GM19468 (cell line): ENCODE data around the gene ZAR1L.
"Not testable (repeated sequence)": the region's sequence is repeated elsewhere in the genome, so short reads cannot be mapped to it uniquely, and the experiment has no call there.

Source experiments
- ATAC-seq: cut with Tn5 transposase; IDR thresholded peaks from one replicate; pipeline ENCODE4 v1.9.1; 2021; ENCODE audit warnings: mild to moderate bottlenecking, moderate library complexity, moderate number of reproducible peaks; ENCODE audit not compliant: unreplicated experiment; ENCODE audit errors: extremely low read depth

ZAR1L gene, protein sequence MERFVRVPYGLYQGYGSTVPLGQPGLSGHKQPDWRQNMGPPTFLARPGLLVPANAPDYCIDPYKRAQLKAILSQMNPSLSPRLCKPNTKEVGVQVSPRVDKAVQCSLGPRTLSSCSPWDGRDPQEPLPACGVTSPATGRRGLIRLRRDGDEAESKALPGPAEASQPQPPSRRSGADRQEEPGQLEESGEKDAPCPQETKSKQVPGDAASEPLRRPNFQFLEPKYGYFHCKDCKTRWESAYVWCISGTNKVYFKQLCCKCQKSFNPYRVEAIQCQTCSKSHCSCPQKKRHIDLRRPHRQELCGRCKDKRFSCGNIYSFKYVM

DNA sequence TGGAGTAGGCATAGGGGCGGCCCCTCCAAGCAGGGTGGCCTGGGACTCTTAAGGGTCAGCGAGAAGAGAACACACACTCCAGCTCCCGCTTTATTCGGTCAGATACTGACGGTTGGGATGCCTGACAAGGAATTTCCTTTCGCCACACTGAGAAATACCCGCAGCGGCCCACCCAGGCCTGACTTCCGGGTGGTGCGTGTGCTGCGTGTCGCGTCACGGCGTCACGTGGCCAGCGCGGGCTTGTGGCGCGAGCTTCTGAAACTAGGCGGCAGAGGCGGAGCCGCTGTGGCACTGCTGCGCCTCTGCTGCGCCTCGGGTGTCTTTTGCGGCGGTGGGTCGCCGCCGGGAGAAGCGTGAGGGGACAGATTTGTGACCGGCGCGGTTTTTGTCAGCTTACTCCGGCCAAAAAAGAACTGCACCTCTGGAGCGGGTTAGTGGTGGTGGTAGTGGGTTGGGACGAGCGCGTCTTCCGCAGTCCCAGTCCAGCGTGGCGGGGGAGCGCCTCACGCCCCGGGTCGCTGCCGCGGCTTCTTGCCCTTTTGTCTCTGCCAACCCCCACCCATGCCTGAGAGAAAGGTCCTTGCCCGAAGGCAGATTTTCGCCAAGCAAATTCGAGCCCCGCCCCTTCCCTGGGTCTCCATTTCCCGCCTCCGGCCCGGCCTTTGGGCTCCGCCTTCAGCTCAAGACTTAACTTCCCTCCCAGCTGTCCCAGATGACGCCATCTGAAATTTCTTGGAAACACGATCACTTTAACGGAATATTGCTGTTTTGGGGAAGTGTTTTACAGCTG, at the start of gene ZAR1L, which contains the start of gene BRCA2:
ZAR1L (minus strand) TSS at position 126 of the 790 bp plus-strand sequence. CDS start 3,438 bp downstream, outside the sequence.
BRCA2 (plus strand) TSS at position 271 of the 790 bp plus-strand sequence. CDS start 953 bp downstream, outside the sequence.
- peak; percentile 85 for ATAC-seq

DNA sequence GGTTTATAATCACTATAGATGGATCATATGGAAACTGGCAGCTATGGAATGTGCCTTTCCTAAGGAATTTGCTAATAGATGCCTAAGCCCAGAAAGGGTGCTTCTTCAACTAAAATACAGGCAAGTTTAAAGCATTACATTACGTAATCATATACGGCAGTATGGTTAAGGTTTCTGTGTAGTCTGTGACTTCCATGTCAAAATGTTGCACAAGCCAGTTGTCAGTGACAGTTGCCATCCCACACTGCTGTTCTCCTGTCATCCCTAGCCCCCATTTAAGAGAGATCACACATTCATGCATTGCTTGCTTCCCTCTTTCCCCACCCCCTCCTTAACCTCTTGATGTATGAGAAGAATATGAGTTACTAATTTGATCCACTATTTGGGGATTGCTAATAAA, 47.4 kb upstream of the ZAR1L start:
- ATAC-seq = no peak

- ATAC-seq = not testable (repeated sequence)
These were observed 40.8 kb upstream of the ZAR1L start for GRCh38 chr13:32355935-32356334.

DNA sequence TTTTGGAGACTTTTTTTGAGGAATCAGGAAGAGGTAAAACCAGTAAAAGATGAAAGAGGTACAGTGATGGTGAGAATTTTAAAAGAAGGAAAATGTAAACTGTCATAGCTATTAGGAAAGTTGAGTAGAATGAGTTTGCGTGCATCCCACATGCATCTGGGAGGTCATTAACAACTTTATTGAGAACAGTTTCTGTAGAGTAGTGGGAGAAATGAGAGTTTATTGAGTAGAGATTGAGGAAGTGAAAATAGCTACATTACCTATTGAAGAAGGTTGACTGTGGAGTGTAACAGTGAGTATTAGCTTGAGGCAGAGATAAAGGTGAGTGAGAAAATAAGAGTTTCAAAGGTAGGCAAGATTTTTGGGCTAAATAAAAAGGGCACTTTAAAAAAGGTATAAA, 38.9 kb upstream of the ZAR1L start:
- no peak for ATAC-seq

DNA sequence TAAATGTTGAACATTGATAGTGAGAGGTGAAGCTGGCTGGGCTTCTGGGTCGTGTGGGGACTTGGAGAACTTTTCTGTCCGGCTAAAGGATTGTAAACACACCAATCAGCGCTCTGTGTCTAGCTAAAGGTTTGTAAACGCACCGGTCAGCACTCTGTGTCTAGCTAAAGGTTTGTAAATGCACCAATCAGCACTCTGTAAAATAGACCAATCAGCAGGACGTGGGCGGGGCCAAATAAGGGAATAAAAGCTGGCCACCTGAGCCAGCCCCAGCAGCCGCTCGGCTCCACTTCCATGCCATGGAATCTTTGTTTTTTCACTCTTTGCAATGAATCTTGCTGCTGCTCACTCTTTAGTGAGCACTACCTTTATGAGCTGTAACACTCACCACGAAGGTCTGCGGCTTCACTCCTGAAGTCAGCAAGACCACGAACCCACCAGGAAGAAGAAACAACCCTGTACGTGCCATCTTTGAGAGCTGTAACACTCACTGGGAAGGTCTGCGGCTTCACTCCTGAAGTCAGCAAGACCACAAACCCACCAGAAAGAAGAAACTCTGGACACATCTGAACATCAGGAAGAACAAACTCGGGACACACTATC, 35.8 kb upstream of the ZAR1L start:
- ATAC-seq = not testable (repeated sequence)

DNA sequence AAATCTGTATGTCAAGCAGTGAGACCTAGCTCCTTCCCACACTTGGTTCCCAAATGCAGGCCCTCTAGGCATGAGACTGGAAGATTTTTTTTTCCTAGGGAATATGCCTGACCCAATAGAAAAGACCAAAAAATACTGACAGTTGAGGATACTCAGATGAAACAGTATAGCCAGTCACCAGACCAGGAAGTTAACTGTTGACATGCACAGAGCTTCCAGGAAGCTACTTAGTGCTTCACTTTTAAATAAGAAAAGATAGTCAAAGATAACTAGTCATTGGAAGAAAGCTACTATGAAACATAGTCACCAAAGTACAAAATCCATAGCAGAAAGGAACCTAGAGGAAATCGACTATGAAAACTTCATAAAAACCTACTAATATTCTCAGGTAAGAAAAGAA, 32.5 kb upstream of the ZAR1L start:
- no peak for ATAC-seq

- ATAC-seq = no peak
These were observed 25.8 kb upstream of the ZAR1L start for GRCh38 chr13:32340914-32341313.

DNA sequence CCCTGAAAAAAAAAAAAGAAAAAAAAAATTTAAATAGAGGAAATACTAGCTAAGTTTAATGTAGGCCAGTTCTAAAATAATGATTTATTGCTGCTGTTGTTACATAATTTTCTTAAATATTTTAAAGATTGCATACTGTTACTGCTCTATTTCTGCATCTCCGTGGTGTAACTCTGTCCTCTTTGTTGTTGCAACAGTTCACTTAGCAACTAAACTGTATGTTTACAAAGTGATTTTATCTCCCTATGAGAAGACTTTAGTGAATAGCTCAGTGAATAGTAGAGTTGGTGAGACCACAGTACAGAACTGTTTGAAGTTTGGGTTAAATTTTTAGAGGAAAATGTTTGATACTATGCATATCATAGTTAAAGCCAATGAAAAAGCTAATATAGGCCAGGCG, 19.5 kb upstream of the ZAR1L start:
- no peak for ATAC-seq

GRCh38 chr13:32330441-32330840, 15.3 kb upstream of the ZAR1L start:
- no peak for ATAC-seq

DNA sequence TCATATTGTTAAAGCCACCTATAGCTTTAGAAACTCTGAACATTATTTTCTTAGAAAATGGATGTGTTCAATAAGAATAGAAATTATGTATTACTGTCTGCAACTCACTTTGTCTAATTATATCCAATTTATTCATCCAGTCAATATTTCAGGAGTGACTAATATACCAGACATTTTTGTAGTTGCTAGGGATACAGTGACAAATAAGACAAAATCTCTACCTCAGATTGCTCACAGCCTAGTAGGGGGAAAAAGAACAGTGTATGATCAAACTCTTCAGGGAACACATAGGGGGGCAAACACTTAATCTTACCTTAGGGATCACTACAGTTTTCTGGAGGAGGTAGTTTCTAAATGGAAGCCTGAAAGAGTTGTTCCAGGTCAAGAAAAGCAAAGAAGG, 8.7 kb upstream of the ZAR1L start:
- ATAC-seq = no peak

DNA sequence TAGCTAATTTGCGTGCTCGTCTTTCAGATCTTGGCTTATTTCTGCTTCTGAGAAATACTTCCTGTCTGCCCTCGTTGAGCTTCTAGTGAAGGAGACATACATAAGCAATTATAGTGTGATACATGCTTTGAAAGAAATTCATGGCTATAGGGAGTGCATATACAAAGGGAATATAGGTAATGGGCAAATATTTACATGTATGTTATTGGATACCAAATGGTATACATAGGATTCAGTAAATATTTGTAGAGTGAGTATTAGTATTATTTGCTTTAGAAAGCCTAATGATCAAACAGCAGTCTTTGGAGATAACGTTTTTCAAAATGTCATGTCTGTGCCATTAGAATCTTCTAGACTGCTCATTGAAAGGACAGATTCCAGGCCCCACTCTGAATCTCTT, 5.4 kb upstream of the ZAR1L start:
- no peak for ATAC-seq

DNA sequence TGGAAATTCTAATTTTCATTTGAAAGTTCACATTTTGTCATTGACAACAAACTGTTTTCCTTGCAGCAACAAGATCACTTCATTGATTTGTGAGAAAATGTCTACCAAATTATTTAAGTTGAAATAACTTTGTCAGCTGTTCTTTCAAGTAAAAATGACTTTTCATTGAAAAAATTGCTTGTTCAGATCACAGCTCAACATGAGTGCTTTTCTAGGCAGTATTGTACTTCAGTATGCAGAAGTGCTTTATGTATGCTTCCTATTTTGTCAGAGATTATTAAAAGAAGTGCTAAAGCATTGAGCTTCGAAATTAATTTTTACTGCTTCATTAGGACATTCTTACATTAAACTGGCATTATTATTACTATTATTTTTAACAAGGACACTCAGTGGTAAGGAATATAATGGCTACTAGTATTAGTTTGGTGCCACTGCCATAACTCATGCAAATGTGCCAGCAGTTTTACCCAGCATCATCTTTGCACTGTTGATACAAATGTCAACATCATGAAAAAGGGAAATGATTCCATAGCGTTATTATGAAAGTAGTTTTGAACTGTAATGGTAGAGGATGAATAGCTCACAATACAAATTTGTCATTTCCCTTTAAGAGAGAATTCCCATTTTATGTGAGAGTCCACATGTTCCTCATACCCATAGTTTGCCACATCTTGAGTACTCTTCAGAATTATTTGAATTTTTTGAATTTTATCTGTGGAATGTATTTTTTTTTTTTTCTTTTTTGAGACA, 2.7 kb upstream of the ZAR1L start:
- no peak for ATAC-seq

- ATAC-seq = no peak
These were observed 1.3 kb upstream of the ZAR1L start for GRCh38 chr13:32316501-32316900.

DNA sequence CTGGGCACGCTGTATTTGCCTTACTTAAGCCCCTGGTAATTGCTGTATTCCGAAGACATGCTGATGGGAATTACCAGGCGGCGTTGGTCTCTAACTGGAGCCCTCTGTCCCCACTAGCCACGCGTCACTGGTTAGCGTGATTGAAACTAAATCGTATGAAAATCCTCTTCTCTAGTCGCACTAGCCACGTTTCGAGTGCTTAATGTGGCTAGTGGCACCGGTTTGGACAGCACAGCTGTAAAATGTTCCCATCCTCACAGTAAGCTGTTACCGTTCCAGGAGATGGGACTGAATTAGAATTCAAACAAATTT, 821 bp upstream of the ZAR1L start:
- ATAC-seq = peak; percentile 53

DNA sequence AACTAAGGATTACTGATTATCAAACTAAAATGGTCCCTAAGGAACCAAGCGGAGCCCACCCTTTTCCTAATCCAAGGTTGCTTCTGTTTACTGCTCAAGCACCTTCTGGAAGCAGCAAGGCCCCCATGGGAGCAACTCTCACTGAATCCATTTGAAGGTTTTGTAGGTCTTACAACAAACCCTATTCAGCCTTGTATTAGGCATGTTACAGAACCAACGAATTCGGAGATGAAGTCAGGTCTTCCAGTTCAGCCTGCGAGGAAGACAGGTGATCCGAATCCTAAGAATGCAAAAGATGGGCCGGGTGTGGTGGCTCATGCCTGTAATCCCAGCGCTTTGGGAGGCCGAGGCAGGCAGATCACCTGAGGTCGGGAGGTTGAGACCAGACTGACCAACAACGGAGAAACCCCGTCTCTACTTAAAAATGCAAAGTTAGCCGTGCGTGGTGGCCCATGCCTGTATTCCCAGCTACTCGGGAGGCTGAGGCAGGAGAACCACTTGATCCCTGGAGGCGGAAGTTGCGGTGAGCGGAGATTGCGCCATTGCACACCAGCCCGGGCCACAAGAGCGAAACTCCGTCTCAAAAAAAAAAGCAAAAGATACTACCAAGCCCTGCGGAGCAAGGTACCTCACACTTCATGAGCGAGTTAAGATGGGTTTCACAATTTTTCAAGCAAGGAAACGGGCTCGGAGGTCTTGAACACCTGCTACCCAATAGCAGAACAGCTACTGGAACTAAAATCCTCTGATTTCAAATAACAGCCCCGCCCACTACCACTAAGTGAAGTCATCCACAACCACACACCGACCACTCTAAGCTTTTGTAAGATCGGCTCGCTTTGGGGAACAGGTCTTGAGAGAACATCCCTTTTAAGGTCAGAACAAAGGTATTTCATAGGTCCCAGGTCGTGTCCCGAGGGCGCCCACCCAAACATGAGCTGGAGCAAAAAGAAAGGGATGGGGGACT, 609 bp downstream of the ZAR1L start:
- ATAC-seq = no peak

- no peak for ATAC-seq
These were observed 3.8 kb downstream of the ZAR1L start for GRCh38 chr13:32311188-32311897.

DNA sequence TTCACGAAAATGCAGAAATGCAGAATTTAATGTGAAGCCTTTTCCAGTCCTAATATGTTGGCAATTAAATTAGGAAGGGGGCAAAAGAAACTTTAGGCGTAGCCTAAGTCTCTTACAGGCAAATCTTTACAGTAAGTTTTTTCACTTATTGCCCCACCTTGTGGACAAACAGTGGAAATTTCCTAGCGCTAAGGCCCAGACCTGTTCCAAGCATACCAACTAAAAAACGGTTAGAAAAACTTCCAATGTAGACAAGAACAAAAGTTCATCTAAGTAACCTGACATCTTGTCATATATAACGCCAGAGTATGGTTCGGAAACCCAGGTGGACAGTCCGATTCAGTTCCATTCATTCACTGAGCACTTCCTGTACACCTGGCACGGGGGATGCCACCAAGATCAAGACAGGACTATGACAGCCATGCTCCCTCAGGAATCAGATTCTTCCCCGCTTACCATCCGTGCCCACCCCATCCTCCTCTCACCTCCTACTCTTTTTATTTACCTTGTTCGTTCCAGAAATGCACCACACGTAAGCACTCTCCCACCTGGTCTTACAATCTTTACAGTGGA, 4.9 kb downstream of the ZAR1L start:
- no peak for ATAC-seq

DNA sequence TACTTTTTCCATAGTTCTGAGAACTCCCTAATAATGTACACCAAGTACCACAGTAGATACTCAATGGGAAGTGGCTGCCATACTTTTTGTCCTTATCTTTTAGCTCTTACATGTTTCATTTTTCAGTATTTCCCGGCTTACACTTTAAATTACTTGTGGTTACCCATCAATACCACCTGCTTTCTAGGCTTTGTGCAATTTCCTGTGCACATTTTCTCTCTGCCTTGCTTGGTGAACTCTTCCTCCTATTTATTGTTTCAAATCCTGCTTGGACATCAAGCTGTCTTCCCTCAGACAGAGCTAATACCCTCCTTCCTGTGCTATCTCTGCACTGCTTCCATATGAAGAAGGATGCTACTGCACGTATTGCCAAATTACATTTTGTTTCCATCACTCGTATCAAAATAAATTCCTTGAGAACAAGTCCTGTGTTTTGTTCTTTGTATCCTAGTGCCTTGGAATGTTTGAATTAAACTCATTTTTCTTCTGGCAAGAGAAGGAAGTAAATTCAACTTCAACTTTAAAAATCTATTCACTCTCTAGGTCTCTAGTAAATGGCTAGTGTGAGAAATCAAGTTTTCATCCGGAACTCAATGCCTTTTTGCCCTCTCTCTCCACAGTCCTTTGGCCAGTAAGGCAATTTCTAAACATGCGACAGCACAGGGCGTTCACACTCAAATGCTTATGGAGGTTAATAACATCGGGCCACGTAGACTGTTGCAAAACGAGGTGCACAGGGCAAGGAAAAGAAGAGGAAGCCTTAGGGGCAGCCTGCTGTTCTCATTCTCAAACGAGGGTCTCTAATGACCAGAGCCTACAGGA, 5.6 kb downstream of the ZAR1L start:
- ATAC-seq = no peak
